Stimulated activated effector memory CD8-positive, alpha-beta T cell treated with anti-CD3 and anti-CD28 coated beads, Interleukin-12 subunit alpha, Interleukin-12 subunit beta, amount 100 ng/mL, for 72 hours (primary cell): Measurements from ENCODE around the gene LPGAT1.

ENCODE experiments used
- ATAC-seq: fragments of 150-1000 bp; cut with Tn5 transposase; 2 replicates; pipeline ENCODE4 v1.10.0; 2021
- DNase-seq, 2 donors: peaks; one replicate each; pipeline ENCODE4 v3.0.0; 2021 to 2022; ENCODE audit warnings: low spot score in 2 of 2
- H3K27ac Mint-ChIP-seq: one replicate; pipeline ENCODE4 v1.8.0; 2022; ENCODE audit warnings: mild to moderate bottlenecking, mixed read lengths
- H3K36me3 Mint-ChIP-seq: one replicate; pipeline ENCODE4 v1.8.0; 2022; ENCODE audit warnings: mild to moderate bottlenecking, mixed read lengths
- H3K4me1 Mint-ChIP-seq: one replicate; pipeline ENCODE4 v1.8.0; 2022; ENCODE audit warnings: mixed read lengths
- H3K4me3 Mint-ChIP-seq: one replicate; pipeline ENCODE4 v1.8.0; 2022; ENCODE audit warnings: mild to moderate bottlenecking, mixed read lengths
- H3K9me3 Mint-ChIP-seq: one replicate; pipeline ENCODE4 v1.8.0; 2022; ENCODE audit warnings: mixed read lengths

The LPGAT1 gene

DNA sequence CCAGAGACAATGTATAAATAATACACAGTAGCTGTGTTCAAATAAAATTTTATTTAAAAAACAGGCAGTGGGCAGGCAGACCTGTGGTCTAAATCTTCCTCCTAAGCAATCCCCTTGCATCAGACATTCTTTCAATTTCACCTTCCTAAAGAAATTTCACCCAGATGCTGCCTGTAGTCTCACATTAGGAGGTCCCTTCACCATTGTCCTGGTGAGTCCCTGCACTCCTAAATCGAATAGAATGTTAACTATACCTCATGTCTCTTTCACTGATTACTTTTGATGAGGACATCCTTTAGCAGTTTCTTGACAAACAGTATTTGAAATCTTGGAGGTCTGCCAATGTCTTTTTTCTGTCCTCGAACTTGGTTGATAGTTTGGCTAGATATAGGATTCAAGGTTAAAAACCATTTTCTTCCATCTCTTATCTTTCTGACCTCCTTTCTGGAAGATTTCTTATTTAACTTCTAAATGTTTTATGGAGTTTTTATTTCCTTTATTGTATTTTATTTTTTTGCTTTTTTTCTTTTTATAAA lies 77.5 kb downstream of the LPGAT1 start:
- Mint-ChIP-seq H3K27ac (peak overlapping the region; percentile 32), H3K36me3 (peaks cover 31% of the 10 kb centered on the region), H3K4me3 (no peak overlapping the region), H3K9me3 (no peaks in the 10 kb centered on the region), H3K4me1 (no peaks in the 10 kb centered on the region)
- DNase-seq (no peak), ATAC-seq (no peak)

GRCh38 chr1:211752317-211752716 lies 78.2 kb downstream of the LPGAT1 start:
- no peak for DNase-seq
- no peak overlapping the region for H3K27ac Mint-ChIP-seq
- no peaks in the 10 kb centered on the region for H3K9me3 Mint-ChIP-seq
- no peak for ATAC-seq
- H3K4me3 Mint-ChIP-seq: no peak overlapping the region
- no peaks in the 10 kb centered on the region for H3K4me1 Mint-ChIP-seq
- peaks cover 35% of the 10 kb centered on the region for H3K36me3 Mint-ChIP-seq

DNA sequence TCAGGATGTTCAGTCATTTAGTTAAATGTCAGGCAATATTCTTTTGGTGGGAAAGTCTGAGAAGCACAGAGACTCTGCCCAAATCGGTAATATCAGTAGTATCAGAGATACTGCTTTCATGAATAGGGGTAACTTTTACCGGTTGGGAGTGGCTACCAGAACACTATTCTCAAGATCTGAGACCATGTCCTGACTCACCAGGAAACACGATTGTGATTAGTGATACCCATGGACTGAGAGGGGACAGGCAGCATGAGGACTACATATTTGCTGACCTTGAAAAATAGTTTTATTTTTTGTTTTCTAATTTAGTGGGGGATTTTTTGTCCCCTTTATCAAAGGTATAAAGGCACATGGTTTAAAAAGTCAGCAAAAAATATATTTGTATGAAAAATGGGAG lies 79.1 kb downstream of the LPGAT1 start:
- H3K27ac Mint-ChIP-seq: no peak overlapping the region
- H3K9me3 Mint-ChIP-seq: no peaks in the 10 kb centered on the region
- H3K4me1 Mint-ChIP-seq: no peaks in the 10 kb centered on the region
- peaks cover 35% of the 10 kb centered on the region for H3K36me3 Mint-ChIP-seq
- DNase-seq (no peak), ATAC-seq (peak; percentile 89)
- H3K4me3 Mint-ChIP-seq: no peak overlapping the region

GRCh38 chr1:211750599-211750998 lies 80.0 kb downstream of the LPGAT1 start:
- Mint-ChIP-seq H3K4me3 (no peak overlapping the region), H3K4me1 (no peaks in the 10 kb centered on the region), H3K27ac (no peak overlapping the region), H3K36me3 (peaks cover 35% of the 10 kb centered on the region), H3K9me3 (no peaks in the 10 kb centered on the region)
- no peak for DNase-seq
- no peak for ATAC-seq

DNA sequence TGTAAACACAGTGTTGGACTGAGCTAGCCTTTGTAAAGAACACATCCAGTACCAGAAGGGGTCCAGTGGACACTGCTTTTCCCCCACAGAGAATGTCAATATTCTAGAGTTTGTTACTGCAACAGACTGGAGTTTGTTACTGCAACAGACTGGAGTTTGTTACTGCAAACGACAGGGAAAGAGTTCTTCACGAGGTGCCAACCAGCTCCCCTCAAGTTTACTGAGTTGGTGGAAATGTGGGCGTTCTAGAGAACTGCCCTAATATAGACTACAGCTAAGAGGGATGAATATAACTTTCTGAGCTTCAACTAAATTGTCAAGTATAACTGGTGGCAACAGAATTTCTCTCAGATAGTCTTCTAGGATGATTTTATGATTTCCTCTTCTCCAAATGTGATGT lies 81.3 kb downstream of the LPGAT1 start:
- Mint-ChIP-seq H3K27ac (no peak overlapping the region), H3K36me3 (peaks cover 35% of the 10 kb centered on the region), H3K4me1 (no peaks in the 10 kb centered on the region), H3K4me3 (no peak overlapping the region), H3K9me3 (no peaks in the 10 kb centered on the region)
- DNase-seq (no peak), ATAC-seq (no peak)

GRCh38 chr1:211748810-211749209 lies 81.8 kb downstream of the LPGAT1 start:
- Mint-ChIP-seq H3K27ac (no peak overlapping the region), H3K4me3 (no peak overlapping the region), H3K9me3 (no peaks in the 10 kb centered on the region), H3K36me3 (peaks cover 35% of the 10 kb centered on the region), H3K4me1 (no peaks in the 10 kb centered on the region)
- ATAC-seq (no peak), DNase-seq (no peak)

DNA sequence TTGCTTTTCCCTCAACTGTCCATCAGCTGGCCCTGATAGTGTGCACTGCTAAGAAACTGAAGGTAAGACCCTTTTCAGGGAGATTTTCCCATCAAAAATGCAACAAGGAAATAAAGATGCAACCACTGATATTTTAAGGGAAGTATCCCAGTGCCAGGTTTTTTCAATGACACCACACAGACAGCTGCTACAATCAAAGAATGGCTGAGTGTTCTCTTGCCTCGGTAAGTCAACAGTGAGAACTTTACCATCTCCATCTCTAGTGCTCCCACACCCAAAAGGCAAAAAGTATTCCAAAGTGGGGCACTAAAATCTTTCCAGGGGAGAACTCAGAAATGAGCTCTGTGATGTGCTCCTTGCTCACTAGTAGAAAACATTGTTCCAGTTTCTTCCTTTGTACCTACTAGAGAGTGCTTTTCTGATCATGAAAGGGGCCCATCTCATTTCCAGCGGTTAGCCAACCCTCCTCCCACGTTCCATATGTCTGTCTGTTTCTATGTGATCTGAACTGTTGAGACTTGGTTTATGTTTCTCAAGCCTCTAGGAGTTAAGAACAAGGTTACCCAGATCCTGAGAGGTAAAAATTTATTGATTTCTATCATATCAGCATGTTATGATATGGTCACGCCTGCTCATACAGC lies 87.6 kb downstream of the LPGAT1 start:
- H3K9me3 Mint-ChIP-seq: no peaks in the 10 kb centered on the region
- peaks cover 4% of the 10 kb centered on the region for H3K36me3 Mint-ChIP-seq
- DNase-seq: no peak
- H3K4me3 Mint-ChIP-seq: no peak overlapping the region
- ATAC-seq: no peak
- H3K4me1 Mint-ChIP-seq: peaks cover 25% of the 10 kb centered on the region
- no peak overlapping the region for H3K27ac Mint-ChIP-seq

DNA sequence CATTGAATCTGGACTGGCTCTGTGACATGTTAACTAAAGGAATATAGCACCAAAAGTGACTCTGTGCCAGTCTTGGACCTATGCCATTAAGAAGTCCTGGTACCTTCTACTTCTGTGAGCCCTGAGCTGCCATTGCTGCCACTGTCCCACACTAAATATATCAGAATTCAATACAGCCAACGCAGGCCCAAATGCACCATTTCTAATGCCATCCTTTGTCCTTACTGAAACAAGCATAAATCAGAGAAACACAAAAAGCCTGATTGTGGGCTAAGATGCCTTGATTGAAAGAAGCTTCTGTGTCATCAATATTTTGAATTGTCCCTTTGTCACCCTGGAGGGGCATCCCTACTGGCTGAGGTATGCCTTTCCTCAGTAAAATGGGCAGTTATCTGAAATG lies 88.3 kb downstream of the LPGAT1 start:
- H3K4me1 Mint-ChIP-seq: peaks cover 26% of the 10 kb centered on the region
- DNase-seq (no peak), ATAC-seq (no peak)
- no peaks in the 10 kb centered on the region for H3K9me3 Mint-ChIP-seq
- H3K36me3 Mint-ChIP-seq: no peaks in the 10 kb centered on the region
- H3K27ac Mint-ChIP-seq: no peak overlapping the region
- no peak overlapping the region for H3K4me3 Mint-ChIP-seq

DNA sequence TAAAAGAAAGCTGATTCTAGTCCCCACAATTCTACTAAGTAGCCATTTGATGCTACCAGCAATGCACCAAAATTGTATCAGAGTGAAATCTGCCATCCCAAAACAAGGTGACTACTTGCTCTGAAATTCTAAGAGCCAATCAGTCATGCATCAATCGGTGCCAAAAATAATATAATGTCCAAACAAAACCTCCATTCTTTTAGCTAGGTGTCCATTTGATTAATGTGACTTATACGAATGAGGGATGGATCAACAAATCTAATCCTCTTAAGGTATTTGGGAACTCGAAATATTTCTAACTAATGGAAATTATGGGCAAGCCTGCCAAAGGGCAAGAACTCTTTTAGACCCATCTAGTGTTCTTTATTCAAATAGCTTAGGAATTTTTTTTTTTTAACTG lies 88.8 kb downstream of the LPGAT1 start:
- DNase-seq (no peak), ATAC-seq (no peak)
- Mint-ChIP-seq H3K36me3 (no peaks in the 10 kb centered on the region), H3K4me3 (no peak overlapping the region), H3K9me3 (no peaks in the 10 kb centered on the region), H3K4me1 (peaks cover 26% of the 10 kb centered on the region), H3K27ac (no peak overlapping the region)

- Mint-ChIP-seq H3K4me1 (peaks cover 26% of the 10 kb centered on the region), H3K9me3 (no peaks in the 10 kb centered on the region), H3K27ac (no peak overlapping the region), H3K4me3 (no peak overlapping the region), H3K36me3 (no peaks in the 10 kb centered on the region)
- ATAC-seq (no peak), DNase-seq (no peak)
Observed at GRCh38 chr1:211741116-211741515, 89.4 kb downstream of the LPGAT1 start.

GRCh38 chr1:211739671-211740411 lies 90.7 kb downstream of the LPGAT1 start:
- H3K4me1 Mint-ChIP-seq: peaks cover 26% of the 10 kb centered on the region
- DNase-seq (no peak), ATAC-seq (peak; percentile 38)
- H3K27ac Mint-ChIP-seq: no peak overlapping the region
- H3K36me3 Mint-ChIP-seq: no peaks in the 10 kb centered on the region
- no peaks in the 10 kb centered on the region for H3K9me3 Mint-ChIP-seq
- H3K4me3 Mint-ChIP-seq: no peak overlapping the region

GRCh38 chr1:211738691-211739301 lies 91.8 kb downstream of the LPGAT1 start:
- Mint-ChIP-seq H3K4me1 (peaks cover 26% of the 10 kb centered on the region), H3K4me3 (no peak overlapping the region), H3K9me3 (no peaks in the 10 kb centered on the region), H3K36me3 (no peaks in the 10 kb centered on the region), H3K27ac (peak overlapping the region; percentile 10)
- peak; percentile 65 for ATAC-seq
- peak in 1 of 2 donors; percentile 51 for DNase-seq

DNA sequence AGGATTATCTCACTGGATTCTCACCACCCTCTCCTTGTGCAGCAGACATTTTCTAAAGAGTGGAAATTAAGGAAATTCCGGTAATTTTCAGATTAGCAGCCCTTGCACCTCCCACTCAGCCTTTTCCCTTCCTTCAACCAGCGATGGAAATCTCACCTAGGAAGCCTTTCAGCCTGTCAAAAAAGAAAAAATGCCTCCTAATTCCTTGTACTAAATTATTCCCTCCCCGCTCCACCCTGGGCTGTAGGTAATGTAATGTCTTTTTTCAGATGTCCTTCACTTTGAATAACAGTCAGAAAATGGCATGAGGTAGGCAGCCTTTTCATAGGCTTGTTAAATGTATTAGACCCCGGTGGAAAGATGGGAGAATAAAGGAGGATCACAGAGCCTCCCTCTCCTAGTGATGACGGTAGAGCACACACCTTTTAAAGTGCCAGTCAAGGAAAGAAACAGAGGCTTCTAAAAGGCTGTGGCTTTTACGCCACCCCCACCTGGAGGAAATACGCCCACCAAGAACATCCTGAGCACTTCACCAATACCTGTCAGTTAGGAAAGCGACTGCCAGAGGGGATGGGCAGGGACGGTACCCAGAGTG lies 92.4 kb downstream of the LPGAT1 start:
- Mint-ChIP-seq H3K4me1 (peaks cover 26% of the 10 kb centered on the region), H3K4me3 (no peak overlapping the region), H3K36me3 (no peaks in the 10 kb centered on the region), H3K9me3 (no peaks in the 10 kb centered on the region), H3K27ac (peak overlapping the region; percentile 10)
- no peak for DNase-seq
- peak; percentile 14 for ATAC-seq

GRCh38 chr1:211737115-211738035 lies 93.2 kb downstream of the LPGAT1 start:
- H3K27ac Mint-ChIP-seq: no peak overlapping the region
- DNase-seq (no peak), ATAC-seq (no peak)
- no peak overlapping the region for H3K4me3 Mint-ChIP-seq
- peaks cover 26% of the 10 kb centered on the region for H3K4me1 Mint-ChIP-seq
- H3K9me3 Mint-ChIP-seq: no peaks in the 10 kb centered on the region
- no peaks in the 10 kb centered on the region for H3K36me3 Mint-ChIP-seq
